Thyroid gland (tissue), 4 donors: ENCODE measurements around the gene ERF. TPM values are rescaled to one million over a fixed set of nuclear protein-coding genes. Genes with fewer than 3 reads are reported as not detected.

Experiments used
- DNase-seq, 2 donors: peaks; one replicate each; pipeline ENCODE4 v3.0.0-alpha.2; 2019
- H3K27ac ChIP-seq, 3 donors: fragments of 200-600 bp; sonication (generic); 1 replicate in 2 of 3; 2 replicates in 1 of 3; pipeline ENCODE4 v1.5.1; 2016 to 2019; ENCODE audit warnings: mild to moderate bottlenecking in 1 of 3, moderate library complexity in 1 of 3
- H3K27me3 ChIP-seq: fragments of 200-600 bp; sonication (generic); one replicate; pipeline ENCODE4 v1.5.1; 2019
- H3K36me3 ChIP-seq, 2 donors: fragments of 200-600 bp; sonication (generic); one replicate each; pipeline ENCODE4 v1.5.1; 2016 to 2019
- H3K4me1 ChIP-seq, 2 donors: fragments of 200-600 bp; sonication (generic); one replicate each; pipeline ENCODE4 v1.5.1; 2017 to 2019
- H3K4me3 ChIP-seq, 3 donors: fragments of 200-600 bp; sonication (generic); replicated peaks in 1 of 3; 1 replicate in 2 of 3; 2 replicates in 1 of 3; pipeline ENCODE4 v1.5.1; 2016; ENCODE audit warnings: mild to moderate bottlenecking in 1 of 3
- H3K9me3 ChIP-seq: fragments of 200-600 bp; sonication (generic); one replicate; pipeline ENCODE4 v1.5.1; 2017
- CTCF ChIP-seq, 6 experiments: fragments of 200-600 bp in 3 of 6; fragments of 450-650 bp in 3 of 6; sonication (generic) in 3 of 6; IDR thresholded peaks; one replicate each; pipeline ENCODE4 v1.5.1; 2016 to 2019; ENCODE audit warnings: antibody characterized with exemption in 6 of 6, mild to moderate bottlenecking in 2 of 6, inconsistent platforms in 1 of 6, moderate library complexity in 1 of 6
- POLR2A ChIP-seq, 2 donors: fragments of 450-650 bp; IDR thresholded peaks; one replicate each; pipeline ENCODE4 v1.6.1; 2017; ENCODE audit warnings: antibody characterized with exemption in 2 of 2, mild to moderate bottlenecking in 2 of 2, moderate library complexity in 1 of 2
- WGBS, 2 donors: methylation state at CpG; one replicate each; pipeline ENCODE4 v1.1.5; 2017; 5-methylcytosine and 5-hydroxymethylcytosine counted together
- intact Hi-C: fragments of 100-400 bp; cut with DNase I; formaldehyde crosslinking; loops from one replicate; pipeline ENCODE4 v1.15.1; 2023
- total RNA-seq, 4 donors: library from RNA; depleted of rRNA; stranded (reverse); fragments of >200 nt; gene quantifications; one replicate each; pipeline ENCODE4 v1.2.3, GENCODE V29; 2016

Gene ERF
- total RNA-seq, 4 donors from 2014 or later, result 27.5 to 50.2 (median 39.2) TPM

GRCh38 chr19:42290523-42291434 is 35.9 kb upstream of the ERF start:
- DNase-seq, result no peak
- Histone ChIP-seq H3K27me3 (no peaks in the 10 kb centered on the region), H3K27ac (no peak overlapping the region), H3K9me3 (no peaks in the 10 kb centered on the region), H3K4me3 (no peak overlapping the region), H3K36me3 (peaks cover 65 to 69% of the 10 kb centered on the region in 2 donors), H3K4me1 (peaks cover 12 to 13% of the 10 kb centered on the region in 2 donors)
- 86 to 91% methylated on average over 18 to 21 of the region's 31 CpGs for WGBS, 2 donors
- intact Hi-C loops, result loop anchor here (5.0 kb wide), 1 partner anchor 158 kb away; the partner anchor contains the start of gene POU2F2
- TF ChIP-seq POLR2A (IDR thresholded peaks at IDR 0.05), result no peak
- peak in 1 of 6 experiments; percentile 18 for TF ChIP-seq CTCF (IDR thresholded peaks at IDR 0.05)

GRCh38 chr19:42290136-42290522 is 35.2 kb upstream of the ERF start:
- Histone ChIP-seq H3K4me1 (peaks cover 18 to 20% of the 10 kb centered on the region in 2 donors), H3K27me3 (no peaks in the 10 kb centered on the region), H3K27ac (no peak overlapping the region), H3K36me3 (peaks cover 65 to 69% of the 10 kb centered on the region in 2 donors), H3K9me3 (no peaks in the 10 kb centered on the region), H3K4me3 (no peak overlapping the region)
- no peak for TF ChIP-seq CTCF (IDR thresholded peaks at IDR 0.05)
- no peak for TF ChIP-seq POLR2A (IDR thresholded peaks at IDR 0.05)
- WGBS, 2 donors, result 86 to 91% methylated on average over 10 to 13 of the region's 13 CpGs
- intact Hi-C loops, result loop anchor here (5.0 kb wide), 1 partner anchor 158 kb away; the partner anchor contains the start of gene POU2F2
- DNase-seq, result no peak

GRCh38 chr19:42289556-42290041 is 34.7 kb upstream of the ERF start:
- H3K36me3 ChIP-seq, result peaks cover 60 to 69% of the 10 kb centered on the region in 2 donors
- peaks cover 23 to 25% of the 10 kb centered on the region in 2 donors for H3K4me1 ChIP-seq
- no peak for DNase-seq
- no peak overlapping the region for H3K27ac ChIP-seq
- intact Hi-C loops, result loop anchor here (5.0 kb wide), 1 partner anchor 157 kb away; the partner anchor contains the start of gene POU2F2
- no peaks in the 10 kb centered on the region for H3K27me3 ChIP-seq
- H3K4me3 ChIP-seq, result no peak overlapping the region
- TF ChIP-seq POLR2A (IDR thresholded peaks at IDR 0.05) (no peak), CTCF (IDR thresholded peaks at IDR 0.05) (no peak)
- no peaks in the 10 kb centered on the region for H3K9me3 ChIP-seq
- WGBS, 2 donors, result 85 to 88% methylated on average over 5 to 8 of the region's 8 CpGs

- peaks cover 60 to 65% of the 10 kb centered on the region in 2 donors for H3K36me3 ChIP-seq
- no peaks in the 10 kb centered on the region for H3K27me3 ChIP-seq
- no peak for DNase-seq
- 93 to 96% methylated on average over 10 to 19 of the region's 22 CpGs for WGBS, 2 donors
- no peaks in the 10 kb centered on the region for H3K9me3 ChIP-seq
- no peak overlapping the region for H3K4me3 ChIP-seq
- TF ChIP-seq POLR2A (IDR thresholded peaks at IDR 0.05) (no peak), CTCF (IDR thresholded peaks at IDR 0.05) (no peak)
- H3K4me1 ChIP-seq, result peaks cover 24 to 25% of the 10 kb centered on the region in 2 donors
- intact Hi-C loops, result no loop called here
- H3K27ac ChIP-seq, result no peak overlapping the region
Observed at GRCh38 chr19:42288881-42289555, 34.1 kb upstream of the ERF start.
